Lung (tissue), 4 donors: ENCODE results near the gene IL6R. TPM values are rescaled to one million over a fixed set of nuclear protein-coding genes. Genes with fewer than 3 reads are reported as not detected.

Experiments
- polyA plus RNA-seq, 2 donors: library from polyadenylated mRNA; stranded (reverse); fragments of 200-250 nt; gene quantifications; one replicate each; pipeline ENCODE4 v1.2.1, GENCODE V29; 2013
- total RNA-seq, 2 donors: library from RNA; depleted of rRNA in 1 of 2; stranded (reverse); fragments of >200 nt in 1 of 2; gene quantifications; one replicate each; pipeline ENCODE4 v1.2.1, GENCODE V29; 2014 to 2021
- donor health status: Bipolar disorder and iron deficiency.
- donor health status: healthy.
- donor health status: DM: yes; HTN: yes; CAD: no.

IL6R gene
- total and polyA plus RNA-seq, 4 donors: 12.3 to 79.7 (median 32.0) TPM

Other genes with a start within 250 kb of the IL6R start
- gene TPM3, start 213.2 kb upstream of the IL6R start, total RNA-seq: 100 to 1,000 TPM; 164 to 433 TPM
- 100 to 1,000 TPM; 178 to 482 TPM for gene TPM3, start 213.2 kb upstream of the IL6R start, polyA plus RNA-seq
- 1 to 10 TPM; 3.2 to 5.4 TPM for gene CFAP141, start 199.0 kb upstream of the IL6R start, total RNA-seq
- 1 to 10 TPM; 3.7 to 8.4 TPM for gene CFAP141, start 199.0 kb upstream of the IL6R start, polyA plus RNA-seq
- 100 to 1,000 TPM; 126 to 147 TPM for gene UBAP2L, start 184.4 kb upstream of the IL6R start, total RNA-seq
- 10 to 100 TPM; 67.3 to 84.2 TPM for gene UBAP2L, start 184.4 kb upstream of the IL6R start, polyA plus RNA-seq
- 10 to 100 TPM; 42.7 to 86.8 TPM for gene HAX1, start 132.7 kb upstream of the IL6R start, total RNA-seq
- gene HAX1, start 132.7 kb upstream of the IL6R start, polyA plus RNA-seq: 100 to 1,000 TPM in 1 of 2 donors, 10 to 100 TPM in 1; 92.2 to 168 TPM
- gene AQP10, start 84.2 kb upstream of the IL6R start, total RNA-seq: under 1 TPM; 0.31 to 0.64 TPM
- 1 to 10 TPM in 1 of 2 donors, under 1 TPM in 1; 0.28 to 1.4 TPM for gene AQP10, start 84.2 kb upstream of the IL6R start, polyA plus RNA-seq
- 10 to 100 TPM; 43.7 to 45.1 TPM for gene ATP8B2, start 79.8 kb upstream of the IL6R start, total RNA-seq
- gene ATP8B2, start 79.8 kb upstream of the IL6R start, polyA plus RNA-seq: 10 to 100 TPM; 10.3 to 21.4 TPM
- gene TDRD10, start 96.9 kb downstream of the IL6R start, total RNA-seq: 1 to 10 TPM; 1.9 to 8.5 TPM
- gene TDRD10, start 96.9 kb downstream of the IL6R start, polyA plus RNA-seq: 10 to 100 TPM in 1 of 2 donors, 1 to 10 TPM in 1; 6.1 to 12.6 TPM
- gene SHE, start 97.1 kb downstream of the IL6R start, total RNA-seq: 10 to 100 TPM; 25.3 to 33.5 TPM
- 10 to 100 TPM; 15.1 to 16.8 TPM for gene SHE, start 97.1 kb downstream of the IL6R start, polyA plus RNA-seq
- gene UBE2Q1, start 153.3 kb downstream of the IL6R start, total RNA-seq: 10 to 100 TPM; 38.6 to 87.3 TPM
- 10 to 100 TPM; 34.3 to 47.9 TPM for gene UBE2Q1, start 153.3 kb downstream of the IL6R start, polyA plus RNA-seq
- gene CHRNB2, start 162.4 kb downstream of the IL6R start, total RNA-seq: under 1 TPM; 0.09 to 0.21 TPM
- under 1 TPM; 0.06 to 0.07 TPM for gene CHRNB2, start 162.4 kb downstream of the IL6R start, polyA plus RNA-seq
- gene ADAR, start 202.8 kb downstream of the IL6R start, total RNA-seq: 100 to 1,000 TPM; 140 to 141 TPM
- 10 to 100 TPM; 27.1 to 73.4 TPM for gene ADAR, start 202.8 kb downstream of the IL6R start, polyA plus RNA-seq